ENCODE results near the gene AKAP7.

DNA sequence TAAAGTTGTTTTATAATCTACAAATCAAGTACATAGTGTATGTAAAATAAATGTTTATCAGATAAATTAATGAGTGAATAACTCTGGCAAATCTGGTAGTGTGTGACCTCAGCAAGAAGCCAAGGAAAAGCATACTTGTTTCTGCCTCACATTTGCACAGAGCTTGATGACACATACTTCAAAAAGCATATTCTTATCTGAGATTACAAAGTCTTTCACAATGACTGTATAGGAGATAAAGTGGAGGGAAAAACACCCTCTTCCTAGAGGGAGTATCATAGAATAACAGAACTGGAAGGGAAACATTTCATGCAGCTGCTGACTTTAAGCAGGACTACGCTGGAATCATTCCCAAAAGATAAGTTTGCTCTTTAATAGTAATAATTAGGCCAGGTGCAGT, 28.1 kb upstream of the AKAP7 start:
- TF ChIP-seq POLR2A (IDR thresholded peaks at IDR 0.05) (no peak), CTCF (IDR thresholded peaks at IDR 0.05) (no peak)
